Ovary (tissue), 9 donors: ENCODE data around the gene YARS1. TPM values are rescaled to one million over a fixed set of nuclear protein-coding genes. Genes with fewer than 3 reads are reported as not detected.
"Not testable (repeated sequence)": the region's sequence is repeated elsewhere in the genome, so short reads cannot be mapped to it uniquely, and the experiment has no call there.

ENCODE experiments used
- DNase-seq, 5 donors: peaks; one replicate each; pipeline ENCODE4 v3.0.0-alpha.2; 2019 to 2020
- H3K27ac ChIP-seq, 2 donors: fragments of 200-600 bp; one replicate each; pipeline versions ENCODE4 v1.5.1 to v1.8.0; 2019 to 2022
- H3K27me3 ChIP-seq: fragments of 200-600 bp; one replicate; pipeline ENCODE4 v1.8.0; 2022
- H3K36me3 ChIP-seq: fragments of 200-600 bp; sonication (generic); one replicate; pipeline ENCODE4 v1.5.1; 2019
- H3K4me1 ChIP-seq: one replicate; pipeline ENCODE4 v1.8.1; 2013; ENCODE audit warnings: mild to moderate bottlenecking, moderate library complexity; ENCODE audit not compliant: insufficient read depth
- H3K4me3 ChIP-seq: fragments of 200-600 bp; sonication (generic); one replicate; pipeline ENCODE4 v1.5.1; 2017
- H3K9me3 ChIP-seq, 2 donors: fragments of 200-600 bp in 1 of 2; sonication (generic) in 1 of 2; one replicate each; pipeline versions ENCODE4 v1.5.1 to v1.8.1; 2013 to 2019; ENCODE audit warnings: mild to moderate bottlenecking in 1 of 2, moderate library complexity in 1 of 2
- EP300 ChIP-seq: sonication (generic); formaldehyde crosslinking; IDR thresholded peaks from one replicate; pipeline ENCODE4 v1.6.1; 2017; ENCODE audit warnings: antibody characterized with exemption
- POLR2A ChIP-seq: fragments of 450-650 bp; IDR thresholded peaks from one replicate; pipeline ENCODE4 v1.6.1; 2017; ENCODE audit warnings: antibody characterized with exemption, mild to moderate bottlenecking, moderate library complexity
- WGBS, 3 donors: extraction: QIAGEN DNeasy Blood & Tissue Kit in 1 of 3; methylation state at CpG; one replicate each; pipeline versions ENCODE4 v1.1.5 to v1.1.7; 2013 to 2017; 5-methylcytosine and 5-hydroxymethylcytosine counted together
- intact Hi-C, 4 donors: fragments of 100-400 bp; cut with DNase I; formaldehyde crosslinking; loops; one replicate each; pipeline versions ENCODE4 v1.11.0 to v1.15.1; 2022 to 2023
- polyA plus RNA-seq, 2 donors: library from polyadenylated mRNA; stranded (reverse); fragments of 200-250 nt in 1 of 2; fragments of 350-450 nt in 1 of 2; fragmentation: Illumina TruSeq in 1 of 2; extraction: RNeasy Lipid Tissue Mini Kit (QIAGEN cat#74804) in 1 of 2; gene quantifications; one replicate each; pipeline ENCODE4 v1.2.3, GENCODE V29; 2013 to 2014
- total RNA-seq, 7 donors: library from RNA; depleted of rRNA in 2 of 7; stranded (reverse); fragments of >200 nt in 2 of 7; fragmentation: NEBNext Ultra II Directional in 3 of 7; extraction: Animal tissue kit (Norgen Biotek cat#: 25700) in 3 of 7; gene quantifications; one replicate each; pipeline versions ENCODE4 v1.1.0 to v1.2.4, GENCODE V29; 2016 to 2023
- TF ChIP-seq, protein P1 (sequence below), 3 donors: fragments of 450-650 bp in 2 of 3; fragments of 200-600 bp in 1 of 3; IDR thresholded peaks; one replicate each; pipeline versions ENCODE4 v1.5.1 to v1.8.0; 2016 to 2022; ENCODE audit warnings: antibody characterized with exemption in 3 of 3, mild to moderate bottlenecking in 1 of 3
- donor health status: DM: no; HTN: no; CAD: no; lungs with moderate emphysema.
- donor health status: DM: no; HTN: no; CAD: no.
- donor health status: Bipolar disorder and iron deficiency.
- donor health status: DM: yes; HTN: yes; CAD: no.
- donor health status: DM: no; HTN: no; CAD: no.
- donor health status: DM: yes; HTN: yes; CAD: no.

YARS1 gene
- total and polyA plus RNA-seq, 9 donors: 19.8 to 272 (median 46.2) TPM

GRCh38 chr1:32806910-32807523, 10.1 kb downstream of the YARS1 start:
- intact Hi-C loops: no loop called here
- no peaks in the 10 kb centered on the region for H3K27me3 ChIP-seq
- 24 to 35% (median 27%) methylated on average over 4 of the region's 4 CpGs for WGBS, 3 donors
- no peak overlapping the region for H3K27ac ChIP-seq
- peaks cover 12% of the 10 kb centered on the region for H3K4me1 ChIP-seq
- no peak for TF ChIP-seq EP300
- no peak for TF ChIP-seq POLR2A
- TF ChIP-seq, protein P1, sequence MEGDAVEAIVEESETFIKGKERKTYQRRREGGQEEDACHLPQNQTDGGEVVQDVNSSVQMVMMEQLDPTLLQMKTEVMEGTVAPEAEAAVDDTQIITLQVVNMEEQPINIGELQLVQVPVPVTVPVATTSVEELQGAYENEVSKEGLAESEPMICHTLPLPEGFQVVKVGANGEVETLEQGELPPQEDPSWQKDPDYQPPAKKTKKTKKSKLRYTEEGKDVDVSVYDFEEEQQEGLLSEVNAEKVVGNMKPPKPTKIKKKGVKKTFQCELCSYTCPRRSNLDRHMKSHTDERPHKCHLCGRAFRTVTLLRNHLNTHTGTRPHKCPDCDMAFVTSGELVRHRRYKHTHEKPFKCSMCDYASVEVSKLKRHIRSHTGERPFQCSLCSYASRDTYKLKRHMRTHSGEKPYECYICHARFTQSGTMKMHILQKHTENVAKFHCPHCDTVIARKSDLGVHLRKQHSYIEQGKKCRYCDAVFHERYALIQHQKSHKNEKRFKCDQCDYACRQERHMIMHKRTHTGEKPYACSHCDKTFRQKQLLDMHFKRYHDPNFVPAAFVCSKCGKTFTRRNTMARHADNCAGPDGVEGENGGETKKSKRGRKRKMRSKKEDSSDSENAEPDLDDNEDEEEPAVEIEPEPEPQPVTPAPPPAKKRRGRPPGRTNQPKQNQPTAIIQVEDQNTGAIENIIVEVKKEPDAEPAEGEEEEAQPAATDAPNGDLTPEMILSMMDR (IDR thresholded peaks at IDR 0.05): no peak
- no peaks in the 10 kb centered on the region for H3K9me3 ChIP-seq
- no peak for DNase-seq
- H3K36me3 ChIP-seq: no peaks in the 10 kb centered on the region
- H3K4me3 ChIP-seq: no peak overlapping the region

- Histone ChIP-seq H3K4me1 (peaks cover 8% of the 10 kb centered on the region), H3K27ac (no peak overlapping the region), H3K36me3 (no peaks in the 10 kb centered on the region), H3K27me3 (no peaks in the 10 kb centered on the region), H3K9me3 (no peaks in the 10 kb centered on the region), H3K4me3 (no peak overlapping the region)
- intact Hi-C loops: no loop called here
- 72 to 80% (median 75%) methylated on average over 6 of the region's 6 CpGs for WGBS, 3 donors
- DNase-seq: no peak
- TF ChIP-seq, protein P1 (IDR thresholded peaks at IDR 0.05): no peak
- TF ChIP-seq POLR2A: no peak
- TF ChIP-seq EP300: no peak
Measured at GRCh38 chr1:32806290-32806689, 10.9 kb downstream of the YARS1 start.

GRCh38 chr1:32804460-32804859, 12.7 kb downstream of the YARS1 start:
- H3K4me1 ChIP-seq, H3K27ac ChIP-seq, H3K36me3 ChIP-seq, H3K4me3 ChIP-seq, DNase-seq, H3K9me3 ChIP-seq, intact Hi-C loops, H3K27me3 ChIP-seq: not testable (repeated sequence)
- 94 to 98% (median 97%) methylated on average over 6 to 28 of the region's 30 CpGs for WGBS, 3 donors

DNA sequence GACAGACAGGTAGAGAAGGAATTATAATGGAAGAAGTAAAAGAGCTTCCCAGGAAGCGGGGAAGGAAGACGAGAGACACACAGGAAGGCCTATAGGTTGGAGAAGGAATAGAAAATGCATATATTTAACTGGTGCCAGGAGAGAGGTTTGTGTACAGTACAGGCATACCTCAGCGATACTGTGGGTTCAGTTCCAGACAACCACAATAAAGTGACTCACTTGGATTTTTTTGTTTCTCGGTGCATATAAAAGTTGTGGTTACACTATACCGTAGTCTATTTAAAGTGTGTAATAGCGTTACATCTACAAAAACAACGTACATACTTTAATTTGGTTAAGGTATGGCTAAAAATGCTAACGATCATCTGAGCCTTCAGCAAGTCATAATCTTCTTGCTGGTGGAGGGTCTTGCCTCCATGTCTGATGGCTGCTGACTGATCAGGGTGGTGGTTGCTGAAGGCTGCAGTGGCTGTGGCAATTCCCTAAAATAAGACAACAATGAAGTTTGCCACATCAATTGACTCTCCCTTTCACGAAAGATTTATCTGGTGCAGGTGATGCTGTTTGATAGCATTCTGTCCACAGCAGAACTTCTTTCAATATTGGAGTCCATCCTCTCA, 16.0 kb downstream of the YARS1 start:
- Histone ChIP-seq H3K27ac (no peak overlapping the region), H3K4me3 (no peak overlapping the region), H3K9me3 (no peaks in the 10 kb centered on the region), H3K36me3 (no peaks in the 10 kb centered on the region), H3K4me1 (no peaks in the 10 kb centered on the region), H3K27me3 (no peaks in the 10 kb centered on the region)
- WGBS, 3 donors: 90 to 93% (median 91%) methylated on average over 9 of the region's 9 CpGs
- intact Hi-C loops: no loop called here
- no peak for DNase-seq
- TF ChIP-seq EP300: no peak
- TF ChIP-seq, protein P1 (IDR thresholded peaks at IDR 0.05): no peak

DNA sequence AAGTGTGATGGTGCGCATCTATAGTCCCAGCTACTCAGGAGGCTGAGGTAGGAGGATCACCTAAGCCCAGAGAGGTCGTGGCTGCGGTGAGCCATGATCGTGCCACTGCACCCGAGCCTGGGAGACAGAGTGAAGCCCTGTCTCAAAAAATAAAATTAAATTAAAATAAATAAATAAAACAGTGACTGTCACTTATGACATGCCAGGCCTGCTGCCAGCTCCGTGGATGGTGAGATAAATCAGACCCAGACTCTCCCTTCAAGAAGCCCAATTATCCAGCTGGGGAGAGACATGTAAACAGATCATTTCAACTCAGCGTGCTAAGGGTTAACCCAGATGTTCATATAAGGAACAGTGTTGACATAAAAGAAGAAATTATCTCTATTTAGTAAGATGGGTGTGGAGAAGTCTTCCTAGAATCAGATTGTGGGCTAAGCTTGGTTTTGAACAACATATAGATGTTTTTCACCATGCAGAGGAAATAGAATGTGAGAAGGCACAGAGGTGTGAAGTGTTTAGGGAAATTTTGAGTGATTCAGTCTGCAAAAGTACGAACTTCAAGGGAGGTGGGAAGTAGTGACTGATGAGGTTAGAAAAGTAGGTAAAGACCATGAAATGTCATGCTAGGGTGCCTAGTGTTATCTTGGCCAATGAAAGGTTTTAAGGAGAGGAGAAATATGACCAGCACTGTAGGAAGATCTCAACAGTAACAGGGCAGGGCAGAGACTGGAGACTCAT, 18.3 kb downstream of the YARS1 start:
- Histone ChIP-seq H3K4me3 (no peak overlapping the region), H3K9me3 (no peaks in the 10 kb centered on the region), H3K27ac (no peak overlapping the region), H3K4me1 (peaks cover 1% of the 10 kb centered on the region), H3K36me3 (no peaks in the 10 kb centered on the region), H3K27me3 (no peaks in the 10 kb centered on the region)
- no peak for TF ChIP-seq POLR2A
- TF ChIP-seq, protein P1 (IDR thresholded peaks at IDR 0.05): no peak
- no peak for TF ChIP-seq EP300
- intact Hi-C loops: no loop called here
- DNase-seq: no peak
- WGBS, 3 donors: 80 to 88% (median 83%) methylated on average over 8 of the region's 8 CpGs
